GM12878 (cell line): ENCODE results near the gene UACA. TPM values are rescaled to one million over a fixed set of nuclear protein-coding genes. Genes with fewer than 3 reads are reported as not detected.

Experiments used
- ATAC-seq: fragments of 200-7000 bp; cut with Tn5 transposase; 3 replicates; pipeline ENCODE4 v1.9.1; 2020; ENCODE audit warnings: mild to moderate bottlenecking, moderate library complexity
- BruUV-seq: library from RNA; stranded (reverse); fragments of 400-500 nt; replicated peaks from 2 replicates; lab custom pipeline; 2021; lab: Mats Ljungman, UMichigan
- CTCF ChIA-PET: fragments of 300-600 bp; sonication (Branson Sonifier 250); formaldehyde crosslinking; extraction: SDS; loops from one replicate; lab custom pipeline; 2021; ENCODE audit warnings: inconsistent platforms; lab: Yijun Ruan, JAX
- POLR2A ChIA-PET: fragments of 350-600 bp; formaldehyde crosslinking; extraction: SDS; loops from one replicate; lab custom pipeline; 2021; ENCODE audit warnings: inconsistent platforms; lab: Charles Lee
- RAD21 ChIA-PET: fragments of 300-600 bp; sonication (Branson Sonifier 250); formaldehyde crosslinking; loops from one replicate; lab custom pipeline; 2023; ENCODE audit warnings: antibody characterized with exemption; ENCODE audit not compliant: unreplicated experiment; lab: Charles Lee
- SMC1A ChIA-PET: fragments of 300-600 bp; sonication (Branson Sonifier 250); formaldehyde crosslinking; loops from one replicate; lab custom pipeline; 2023; ENCODE audit not compliant: unreplicated experiment, uncharacterized antibody; lab: Charles Lee
- DNase-seq: peaks from one replicate; pipeline ENCODE4 v3.0.0-alpha.2; 2011; ENCODE audit warnings: low read depth, low spot score
- FAIRE-seq: peaks from 3 replicates; lab custom pipeline; 2011; peaks lifted over from hg19 to GRCh38; lab: Jason Lieb, UNC
- H2AFZ ChIP-seq: 2 replicates; pipeline ENCODE4 v1.6.0; 2011; ENCODE audit warnings: low read depth, low read length, control low read depth; ENCODE audit not compliant: control insufficient read depth
- H3K27ac ChIP-seq: 2 replicates; pipeline ENCODE4 v1.5.1; 2011; ENCODE audit warnings: control low read depth; ENCODE audit not compliant: control insufficient read depth, insufficient read depth
- H3K27me3 ChIP-seq, 2 experiments: replicated peaks in 1 of 2; 2 replicates each; pipeline versions ENCODE4 v1.6.0 to v1.6.1; 2011; ENCODE audit warnings: low read length in 1 of 2; ENCODE audit not compliant: control insufficient read depth in 2 of 2, insufficient read depth in 2 of 2
- H3K36me3 ChIP-seq, 2 experiments: 2 replicates each; pipeline ENCODE4 v1.5.1; 2011; ENCODE audit warnings: low read length in 1 of 2; ENCODE audit not compliant: control insufficient read depth in 2 of 2, insufficient read depth in 2 of 2
- H3K4me1 ChIP-seq: 2 replicates; pipeline ENCODE4 v1.6.1; 2011; ENCODE audit warnings: mild to moderate bottlenecking, low read length, moderate library complexity, mixed read lengths; ENCODE audit not compliant: control insufficient read depth, insufficient read depth
- H3K4me2 ChIP-seq: 2 replicates; pipeline ENCODE4 v1.6.0; 2011; ENCODE audit warnings: control low read depth; ENCODE audit not compliant: control insufficient read depth, insufficient read depth
- H3K4me3 ChIP-seq: fragments of 200-600 bp; sonication (generic); 2 replicates; pipeline ENCODE4 v1.5.1; 2016
- H3K79me2 ChIP-seq: 2 replicates; pipeline ENCODE4 v1.6.0; 2011; ENCODE audit warnings: low read length; ENCODE audit not compliant: control insufficient read depth, insufficient read depth
- H3K9ac ChIP-seq: 2 replicates; pipeline ENCODE4 v1.8.0; 2011; ENCODE audit warnings: low read length, control low read depth, mixed read lengths; ENCODE audit not compliant: control insufficient read depth, insufficient read depth
- H3K9me3 ChIP-seq: replicated peaks from 3 replicates; pipeline ENCODE4 v1.5.1; 2011; ENCODE audit warnings: mild to moderate bottlenecking, low read length; ENCODE audit not compliant: control insufficient read depth, insufficient read depth
- H4K20me1 ChIP-seq: 2 replicates; pipeline ENCODE4 v1.6.0; 2011; ENCODE audit not compliant: control insufficient read depth, insufficient read depth
- BACH1 ChIP-seq: fragments of 450-650 bp; IDR thresholded peaks from 2 replicates; pipeline ENCODE4 v1.6.1; 2017; ENCODE audit warnings: mild to moderate bottlenecking, borderline replicate concordance
- BCLAF1 ChIP-seq: fragments of 450-650 bp; IDR thresholded peaks from 2 replicates; pipeline ENCODE4 v1.6.1; 2017; ENCODE audit warnings: antibody characterized with exemption, mild to moderate bottlenecking, moderate library complexity
- CBX3 ChIP-seq: fragments of 200-600 bp; sonication (generic); IDR thresholded peaks from 2 replicates; pipeline ENCODE4 v1.6.1; 2016; ENCODE audit warnings: low read depth, borderline replicate concordance
- EGR1 ChIP-seq, 2 experiments: IDR thresholded peaks; 1 replicate in 1 of 2; 2 replicates in 1 of 2; pipeline ENCODE4 v1.6.1; 2011 to 2012; ENCODE audit warnings: low read depth in 2 of 2, low read length in 2 of 2, borderline replicate concordance in 1 of 2, mild to moderate bottlenecking in 1 of 2, moderate library complexity in 1 of 2
- MEF2B ChIP-seq: fragments of 450-650 bp; IDR thresholded peaks from 2 replicates; pipeline ENCODE4 v1.6.1; 2018; ENCODE audit warnings: mild to moderate bottlenecking, moderate library complexity; ENCODE audit not compliant: partially characterized antibody, poor library complexity, severe bottlenecking
- MTA3 ChIP-seq: IDR thresholded peaks from 2 replicates; pipeline ENCODE4 v1.6.1; 2012; ENCODE audit warnings: low read length, inconsistent platforms, borderline replicate concordance
- NR2F1 ChIP-seq: fragments of 450-650 bp; conservative IDR thresholded peaks from 2 replicates; pipeline ENCODE4 v1.6.1; 2017; ENCODE audit warnings: mild to moderate bottlenecking
- PAX5 ChIP-seq: IDR thresholded peaks from 2 replicates; pipeline ENCODE4 v1.6.1; 2011; ENCODE audit warnings: low read depth, low read length, borderline replicate concordance
- RBBP5 ChIP-seq: fragments of 200-600 bp; sonication (generic); conservative IDR thresholded peaks from 2 replicates; pipeline ENCODE4 v1.6.1; 2016
- RELA ChIP-seq: fragments of 450-650 bp; IDR thresholded peaks from 2 replicates; pipeline ENCODE4 v1.8.0; 2014; ENCODE audit warnings: borderline replicate concordance; ENCODE audit not compliant: partially characterized antibody
- SREBF2 ChIP-seq: IDR thresholded peaks from 2 replicates; pipeline ENCODE4 v1.6.1; 2012; ENCODE audit warnings: mild to moderate bottlenecking, low read length
- TCF12 ChIP-seq: IDR thresholded peaks from 2 replicates; pipeline ENCODE4 v1.6.1; 2011; ENCODE audit warnings: low read depth, mild to moderate bottlenecking, low read length
- TCF7 ChIP-seq: IDR thresholded peaks from 2 replicates; pipeline ENCODE4 v1.6.1; 2014; ENCODE audit warnings: antibody characterized with exemption, borderline replicate concordance
- WRNIP1 ChIP-seq: IDR thresholded peaks from 2 replicates; pipeline ENCODE4 v1.6.1; 2011; ENCODE audit warnings: low read depth, low read length, improper control_type of control experiment, borderline replicate concordance
- ZNF207 ChIP-seq: fragments of 450-650 bp; IDR thresholded peaks from 2 replicates; pipeline ENCODE4 v1.6.1; 2014; ENCODE audit warnings: antibody characterized with exemption, mild to moderate bottlenecking, borderline replicate concordance
- ZNF384 ChIP-seq: IDR thresholded peaks from 2 replicates; pipeline ENCODE4 v1.6.1; 2012; ENCODE audit warnings: low read depth, mild to moderate bottlenecking, low read length, improper control_type of control experiment, borderline replicate concordance
- WGBS: methylation state at CpG from one replicate; pipeline ENCODE4 v1.1.6; 2016; ENCODE audit warnings: low lambda C conversion rate; ENCODE audit not compliant: insufficient replicate concordance, insufficient coverage; ENCODE audit errors: missing lambda C conversion rate; 5-methylcytosine and 5-hydroxymethylcytosine counted together
- in situ Hi-C: fragments of 300-500 bp; cut with MboI; formaldehyde crosslinking; loops from 9 replicates; pipeline ENCODE4 v1.14.3; 2018; ENCODE audit warnings: mixed read lengths
- intact Hi-C: fragments of 100-400 bp; cut with micrococcal nuclease; formaldehyde crosslinking; loops from one replicate; pipeline ENCODE4 v1.14.2; 2022; ENCODE audit not compliant: unreplicated experiment
- polyA plus RNA-seq, 11 experiments: library from polyadenylated mRNA; depleted of rRNA in 4 of 11; unstranded in 6 of 11; stranded (reverse) in 5 of 11; fragments of >200 nt; fragmentation: Nextera tagmentation in 4 of 11; fragmentation: Illumina TruSeq in 1 of 11; extraction: Ambion mirVana in 4 of 11; extraction: Trizol in 1 of 11; gene quantifications; 1 replicate in 1 of 11; 2 replicates in 10 of 11; pipeline versions ENCODE4 v1.2.1 to v1.2.3, GENCODE V29; 2011 to 2016; ENCODE audit warnings: inconsistent platforms in 2 of 11, missing spikeins in 2 of 11, low read depth in 1 of 11
- total RNA-seq, 4 experiments: library from RNA; depleted of rRNA in 3 of 4; stranded (reverse); fragments of >200 nt in 3 of 4; fragmentation: Illumina TruSeq in 1 of 4; extraction: Trizol in 1 of 4; gene quantifications; 2 replicates each; pipeline versions ENCODE4 v1.2.1 to v1.2.3, GENCODE V29; 2013 to 2021
- TF ChIP-seq, protein P1 (sequence below): fragments of 150-350 bp; IDR thresholded peaks from 2 replicates; pipeline ENCODE4 v1.6.1; 2016; ENCODE audit warnings: low read depth, low read length
- TF ChIP-seq, protein P2 (sequence below), 3 experiments: IDR thresholded peaks in 2 of 3; conservative IDR thresholded peaks in 1 of 3; 2 replicates each; pipeline ENCODE4 v1.5.1; 2011; ENCODE audit warnings: low read depth in 3 of 3, low read length in 3 of 3, mild to moderate bottlenecking in 3 of 3, control low read depth in 2 of 3, moderate library complexity in 2 of 3, inconsistent platforms in 1 of 3, mixed read lengths in 1 of 3; ENCODE audit not compliant: control insufficient read depth in 2 of 3, insufficient read depth in 1 of 3; ENCODE audit errors: extremely low read depth in 1 of 3

The UACA gene
- total and polyA plus RNA-seq, 10 of the 15 experiments (the other 5 are each of a cell fraction or from before 2014, with no cell fraction given), result 0.30 to 4.0 (median 2.0) TPM

DNA sequence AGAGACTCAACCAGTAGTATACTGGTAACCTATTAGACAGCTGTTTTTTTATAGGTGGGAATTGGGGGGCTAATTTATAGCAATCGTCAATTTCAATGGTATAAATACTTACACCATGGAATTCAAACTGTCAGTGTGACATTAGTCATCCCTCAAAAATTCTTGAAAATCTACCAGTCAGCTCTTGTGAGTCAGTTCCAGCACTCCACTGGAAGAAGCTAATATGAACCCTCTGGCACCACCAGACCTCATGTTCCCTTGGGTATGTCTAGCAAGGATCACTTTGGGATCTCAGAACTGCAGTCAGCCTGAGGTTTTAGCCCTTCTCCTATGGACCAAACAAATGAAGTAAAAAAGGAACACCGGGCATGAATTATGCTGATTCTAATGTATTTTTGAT, 11.8 kb upstream of the UACA start:
- Histone ChIP-seq H3K27ac (no peak overlapping the region), H3K79me2 (no peaks in the 10 kb centered on the region), H3K9me3 (no peaks in the 10 kb centered on the region), H3K36me3 (no peaks in the 10 kb centered on the region), H3K4me3 (no peak overlapping the region), H4K20me1 (no peaks in the 10 kb centered on the region), H2AFZ (no peak overlapping the region), H3K27me3 (no peaks in the 10 kb centered on the region; a peak in 1 of 4 replicates), H3K4me2 (no peak overlapping the region), H3K9ac (no peak overlapping the region), H3K4me1 (no peaks in the 10 kb centered on the region)
- no peak for FAIRE-seq
- ChIA-PET CTCF (no interaction called here), RAD21 (no interaction called here), SMC1A (no interaction called here), POLR2A (no interaction called here)
- in situ Hi-C loops, result no loop called here
- DNase-seq, result no peak
- intact Hi-C loops, result no loop called here
- 41% methylated on average over 2 of the region's 2 CpGs for WGBS
- ATAC-seq, result no peak
- no TSS peak for BruUV-seq
- TF ChIP-seq BCLAF1 (no peak), SREBF2 (no peak), PAX5 (no peak), MTA3 (no peak), ZNF384 (no peak), ZNF207 (no peak), TCF7 (no peak), MEF2B (no peak), CBX3 (no peak), WRNIP1 (no peak), RELA (no peak), TCF12 (no peak), EGR1 (IDR thresholded peaks at IDR 0.05; ENCODE audit: borderline replicate concordance in 1 of 2, low read depth in 2 of 2, low read length in 2 of 2) (no peak), NR2F1 (no peak), BACH1 (no peak), RBBP5 (no peak)
- TF ChIP-seq, protein P1, sequence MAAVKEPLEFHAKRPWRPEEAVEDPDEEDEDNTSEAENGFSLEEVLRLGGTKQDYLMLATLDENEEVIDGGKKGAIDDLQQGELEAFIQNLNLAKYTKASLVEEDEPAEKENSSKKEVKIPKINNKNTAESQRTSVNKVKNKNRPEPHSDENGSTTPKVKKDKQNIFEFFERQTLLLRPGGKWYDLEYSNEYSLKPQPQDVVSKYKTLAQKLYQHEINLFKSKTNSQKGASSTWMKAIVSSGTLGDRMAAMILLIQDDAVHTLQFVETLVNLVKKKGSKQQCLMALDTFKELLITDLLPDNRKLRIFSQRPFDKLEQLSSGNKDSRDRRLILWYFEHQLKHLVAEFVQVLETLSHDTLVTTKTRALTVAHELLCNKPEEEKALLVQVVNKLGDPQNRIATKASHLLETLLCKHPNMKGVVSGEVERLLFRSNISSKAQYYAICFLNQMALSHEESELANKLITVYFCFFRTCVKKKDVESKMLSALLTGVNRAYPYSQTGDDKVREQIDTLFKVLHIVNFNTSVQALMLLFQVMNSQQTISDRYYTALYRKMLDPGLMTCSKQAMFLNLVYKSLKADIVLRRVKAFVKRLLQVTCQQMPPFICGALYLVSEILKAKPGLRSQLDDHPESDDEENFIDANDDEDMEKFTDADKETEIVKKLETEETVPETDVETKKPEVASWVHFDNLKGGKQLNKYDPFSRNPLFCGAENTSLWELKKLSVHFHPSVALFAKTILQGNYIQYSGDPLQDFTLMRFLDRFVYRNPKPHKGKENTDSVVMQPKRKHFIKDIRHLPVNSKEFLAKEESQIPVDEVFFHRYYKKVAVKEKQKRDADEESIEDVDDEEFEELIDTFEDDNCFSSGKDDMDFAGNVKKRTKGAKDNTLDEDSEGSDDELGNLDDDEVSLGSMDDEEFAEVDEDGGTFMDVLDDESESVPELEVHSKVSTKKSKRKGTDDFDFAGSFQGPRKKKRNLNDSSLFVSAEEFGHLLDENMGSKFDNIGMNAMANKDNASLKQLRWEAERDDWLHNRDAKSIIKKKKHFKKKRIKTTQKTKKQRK, result no peak
- TF ChIP-seq, protein P2, sequence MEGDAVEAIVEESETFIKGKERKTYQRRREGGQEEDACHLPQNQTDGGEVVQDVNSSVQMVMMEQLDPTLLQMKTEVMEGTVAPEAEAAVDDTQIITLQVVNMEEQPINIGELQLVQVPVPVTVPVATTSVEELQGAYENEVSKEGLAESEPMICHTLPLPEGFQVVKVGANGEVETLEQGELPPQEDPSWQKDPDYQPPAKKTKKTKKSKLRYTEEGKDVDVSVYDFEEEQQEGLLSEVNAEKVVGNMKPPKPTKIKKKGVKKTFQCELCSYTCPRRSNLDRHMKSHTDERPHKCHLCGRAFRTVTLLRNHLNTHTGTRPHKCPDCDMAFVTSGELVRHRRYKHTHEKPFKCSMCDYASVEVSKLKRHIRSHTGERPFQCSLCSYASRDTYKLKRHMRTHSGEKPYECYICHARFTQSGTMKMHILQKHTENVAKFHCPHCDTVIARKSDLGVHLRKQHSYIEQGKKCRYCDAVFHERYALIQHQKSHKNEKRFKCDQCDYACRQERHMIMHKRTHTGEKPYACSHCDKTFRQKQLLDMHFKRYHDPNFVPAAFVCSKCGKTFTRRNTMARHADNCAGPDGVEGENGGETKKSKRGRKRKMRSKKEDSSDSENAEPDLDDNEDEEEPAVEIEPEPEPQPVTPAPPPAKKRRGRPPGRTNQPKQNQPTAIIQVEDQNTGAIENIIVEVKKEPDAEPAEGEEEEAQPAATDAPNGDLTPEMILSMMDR (IDR thresholded peaks at IDR 0.05 in 2 of 3, conservative IDR thresholded peaks at IDR 0.05 in 1 of 3; ENCODE audit: control insufficient read depth in 2 of 3, extremely low read depth in 1 of 3, insufficient read depth in 1 of 3, low read depth in 3 of 3, low read length in 3 of 3), result no peak
